WI38 (cell line): ENCODE results near the gene XAB2.

Experiments used
- H3K4me3 ChIP-seq: 2 replicates; pipeline ENCODE4 v1.5.1; 2011; ENCODE audit warnings: low read depth, mild to moderate bottlenecking, control low read depth, low read length
- TF ChIP-seq, protein P1 (sequence below): IDR thresholded peaks from 2 replicates; pipeline ENCODE4 v1.5.1; 2012; ENCODE audit warnings: low read depth, mild to moderate bottlenecking, control low read depth, low read length

The XAB2 gene

GRCh38 chr19:7637374-7638256 is 8.3 kb upstream of the XAB2 start:
- TF ChIP-seq, protein P1, sequence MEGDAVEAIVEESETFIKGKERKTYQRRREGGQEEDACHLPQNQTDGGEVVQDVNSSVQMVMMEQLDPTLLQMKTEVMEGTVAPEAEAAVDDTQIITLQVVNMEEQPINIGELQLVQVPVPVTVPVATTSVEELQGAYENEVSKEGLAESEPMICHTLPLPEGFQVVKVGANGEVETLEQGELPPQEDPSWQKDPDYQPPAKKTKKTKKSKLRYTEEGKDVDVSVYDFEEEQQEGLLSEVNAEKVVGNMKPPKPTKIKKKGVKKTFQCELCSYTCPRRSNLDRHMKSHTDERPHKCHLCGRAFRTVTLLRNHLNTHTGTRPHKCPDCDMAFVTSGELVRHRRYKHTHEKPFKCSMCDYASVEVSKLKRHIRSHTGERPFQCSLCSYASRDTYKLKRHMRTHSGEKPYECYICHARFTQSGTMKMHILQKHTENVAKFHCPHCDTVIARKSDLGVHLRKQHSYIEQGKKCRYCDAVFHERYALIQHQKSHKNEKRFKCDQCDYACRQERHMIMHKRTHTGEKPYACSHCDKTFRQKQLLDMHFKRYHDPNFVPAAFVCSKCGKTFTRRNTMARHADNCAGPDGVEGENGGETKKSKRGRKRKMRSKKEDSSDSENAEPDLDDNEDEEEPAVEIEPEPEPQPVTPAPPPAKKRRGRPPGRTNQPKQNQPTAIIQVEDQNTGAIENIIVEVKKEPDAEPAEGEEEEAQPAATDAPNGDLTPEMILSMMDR = no peak
- peak overlapping the region; percentile 6; the same call in 1 of the 2 replicates for H3K4me3 ChIP-seq

GRCh38 chr19:7636691-7637373 is 7.5 kb upstream of the XAB2 start, which contains the start of gene STXBP2:
Gene STXBP2 (plus strand): TSS chr19:7637110. CDS start chr19:7637150, 40 bp downstream.
- H3K4me3 ChIP-seq = peak within 1 kb of the TSS; percentile 6; the same call in 1 of the 2 replicates
- TF ChIP-seq, protein P1 = no peak

DNA sequence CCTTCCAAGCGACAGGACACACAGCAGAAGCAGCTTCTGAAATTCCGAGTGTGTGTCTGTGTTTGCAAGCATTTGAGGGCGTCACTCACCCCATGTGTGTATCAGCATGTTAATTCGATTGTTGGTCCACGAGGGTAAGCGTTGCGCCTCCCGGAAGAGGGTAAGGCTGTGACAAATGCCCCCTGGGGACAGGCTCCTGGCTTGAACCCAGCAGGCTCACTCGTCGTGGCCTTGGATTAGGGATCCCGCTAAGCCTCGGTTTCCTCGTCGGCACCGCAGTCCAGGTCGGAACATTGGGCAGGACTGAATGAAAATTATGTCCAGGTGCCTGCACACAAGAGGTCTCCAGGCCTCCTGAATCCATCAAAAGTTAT is 7.0 kb upstream of the XAB2 start:
- H3K4me3 ChIP-seq = no peak overlapping the region
- TF ChIP-seq, protein P1 = no peak

- no peak overlapping the region for H3K4me3 ChIP-seq
- TF ChIP-seq, protein P1 = no peak
Measured at GRCh38 chr19:7635670-7636069, 6.3 kb upstream of the XAB2 start.

DNA sequence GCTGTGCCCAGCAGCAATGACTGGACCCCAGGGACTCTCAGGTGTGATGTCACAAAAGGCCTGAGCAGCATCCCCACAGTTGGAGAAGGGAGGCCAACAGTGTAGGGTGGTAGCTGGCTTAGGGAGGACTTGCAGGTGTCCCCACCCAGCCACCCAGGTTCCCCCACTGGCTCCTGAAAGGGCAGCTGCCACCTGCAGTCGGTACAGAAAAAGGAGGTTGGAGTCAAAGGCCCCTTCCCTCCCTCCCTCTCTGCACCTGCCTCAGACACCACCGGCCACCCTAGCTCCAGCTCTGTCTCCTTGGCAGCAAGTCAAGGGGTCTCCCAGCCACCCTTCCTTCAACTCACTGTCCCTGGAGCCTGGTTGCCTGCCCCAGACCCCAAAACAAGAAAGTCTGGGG is 4.4 kb upstream of the XAB2 start, which contains the start of gene PCP2:
PCP2 (minus strand) TSS at position 22 of the 400 bp plus-strand sequence. CDS start 262 bp downstream, outside the sequence.
- TF ChIP-seq, protein P1 = no peak
- no peak within 1 kb of the TSS for H3K4me3 ChIP-seq

DNA sequence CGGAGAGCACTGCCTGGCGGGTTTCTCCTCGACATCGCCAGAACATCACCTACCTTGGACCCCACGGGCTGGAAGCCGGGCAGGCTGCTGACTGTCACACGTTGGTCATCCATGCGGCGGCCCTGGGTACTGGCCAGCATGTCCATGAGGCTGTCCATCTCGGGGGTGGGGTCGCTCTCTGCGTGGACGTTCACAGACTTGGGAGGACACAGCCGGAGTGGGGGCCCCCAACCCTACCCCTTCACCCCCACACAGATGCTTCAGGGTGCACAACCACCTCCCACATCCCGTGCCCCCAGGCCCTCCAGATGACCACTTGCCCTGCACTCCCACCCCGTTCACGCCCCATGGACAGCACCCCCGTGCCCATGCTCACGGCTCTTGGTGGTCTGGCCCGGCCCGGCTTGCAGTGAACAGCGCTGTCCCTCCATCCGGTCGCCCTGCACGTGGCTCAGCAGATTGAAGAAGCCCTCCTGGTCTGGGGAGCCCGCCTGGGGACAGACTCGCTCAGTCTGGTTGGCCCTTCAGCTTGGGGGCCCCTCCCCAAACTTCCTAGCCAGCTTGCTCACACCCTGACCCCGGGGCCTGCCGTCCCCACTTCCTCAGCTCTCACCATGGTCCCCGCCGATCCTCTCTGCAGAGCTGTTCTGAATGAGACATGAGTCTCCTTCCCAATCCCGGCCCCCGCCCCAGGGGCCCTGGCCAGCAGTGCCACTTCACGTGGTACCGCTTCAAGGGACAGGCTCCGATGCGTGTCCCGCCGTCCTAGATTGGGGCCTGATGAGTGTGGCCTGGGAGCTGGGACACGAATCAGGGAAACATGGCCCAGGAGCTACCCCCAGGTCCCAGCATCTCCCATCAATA is 3.2 kb upstream of the XAB2 start:
- no peak overlapping the region for H3K4me3 ChIP-seq
- TF ChIP-seq, protein P1 = no peak
